ENCODE results near the gene SYNGAP1. TPM values are rescaled to one million over a fixed set of nuclear protein-coding genes. Genes with fewer than 3 reads are reported as not detected.

The SYNGAP1 gene
- total and polyA plus RNA-seq, 2 of the 4 experiments (the other 2 are of a cell fraction): 1.4 to 17.0 TPM

DNA sequence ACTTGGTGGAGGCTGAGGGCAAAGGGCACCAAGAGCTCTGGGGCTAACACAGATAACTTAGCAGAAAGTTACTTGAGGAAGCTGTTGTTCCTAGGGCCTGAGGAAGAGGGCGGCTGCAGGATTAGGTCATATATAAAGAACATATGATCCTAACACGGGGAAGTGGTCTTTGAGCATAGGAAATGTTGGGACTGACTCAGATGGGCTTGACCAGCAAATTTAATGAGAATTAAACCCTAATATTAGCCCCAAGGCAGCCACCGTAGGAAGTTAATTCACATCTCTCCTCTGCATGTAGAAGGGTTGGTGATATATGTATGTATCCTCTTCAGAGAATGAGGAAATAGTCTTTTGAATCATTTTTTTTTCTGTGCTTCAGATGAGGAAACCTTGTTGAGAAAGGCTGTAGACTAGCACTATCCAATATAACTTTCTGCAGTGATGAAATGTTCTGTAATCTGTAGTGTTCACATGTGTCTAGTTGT is 25.3 kb downstream of the SYNGAP1 start (continued):
- TF ChIP-seq NFE2L2 (IDR thresholded peaks at IDR 0.05; ENCODE audit: low read depth, low read length) (no peak), MAFK (IDR thresholded peaks at IDR 0.05; ENCODE audit: low read depth, low read length) (no peak), POLR2A (IDR thresholded peaks at IDR 0.05; ENCODE audit: low read depth, low read length) (no peak), FOS (IDR thresholded peaks at IDR 0.05; ENCODE audit: low read depth, low read length) (no peak), BHLHE40 (IDR thresholded peaks at IDR 0.05; ENCODE audit: low read depth, low read length) (no peak)

DNA sequence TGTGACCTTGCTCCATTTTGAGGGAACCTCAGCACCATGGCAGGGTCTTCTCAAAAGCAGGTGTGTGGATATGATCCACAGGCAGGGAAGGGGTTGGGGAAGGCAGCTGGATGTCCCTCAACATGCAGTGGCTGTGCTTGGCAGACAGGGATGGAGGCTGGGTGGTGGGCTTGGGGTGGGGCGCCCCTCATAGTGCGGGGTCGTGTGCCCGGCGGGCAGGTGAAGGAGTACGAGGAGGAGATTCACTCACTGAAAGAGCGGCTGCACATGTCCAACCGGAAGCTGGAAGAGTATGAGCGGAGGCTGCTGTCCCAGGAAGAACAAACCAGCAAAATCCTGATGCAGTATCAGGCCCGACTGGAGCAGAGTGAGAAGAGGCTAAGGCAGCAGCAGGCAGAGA is 26.5 kb downstream of the SYNGAP1 start:
- POLR2A ChIA-PET (ENCODE audit: unreplicated experiment): no interaction called here
- CTCF ChIA-PET: no interaction called here
- TF ChIP-seq, protein P1, sequence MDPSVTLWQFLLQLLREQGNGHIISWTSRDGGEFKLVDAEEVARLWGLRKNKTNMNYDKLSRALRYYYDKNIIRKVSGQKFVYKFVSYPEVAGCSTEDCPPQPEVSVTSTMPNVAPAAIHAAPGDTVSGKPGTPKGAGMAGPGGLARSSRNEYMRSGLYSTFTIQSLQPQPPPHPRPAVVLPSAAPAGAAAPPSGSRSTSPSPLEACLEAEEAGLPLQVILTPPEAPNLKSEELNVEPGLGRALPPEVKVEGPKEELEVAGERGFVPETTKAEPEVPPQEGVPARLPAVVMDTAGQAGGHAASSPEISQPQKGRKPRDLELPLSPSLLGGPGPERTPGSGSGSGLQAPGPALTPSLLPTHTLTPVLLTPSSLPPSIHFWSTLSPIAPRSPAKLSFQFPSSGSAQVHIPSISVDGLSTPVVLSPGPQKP (IDR thresholded peaks at IDR 0.05; ENCODE audit: borderline replicate concordance, low read depth, low read length): no peak
- TF ChIP-seq MAZ (IDR thresholded peaks at IDR 0.05; ENCODE audit: borderline replicate concordance, low read depth, low read length): no peak
- TF ChIP-seq NFE2L2 (IDR thresholded peaks at IDR 0.05; ENCODE audit: low read depth, low read length): no peak
- no peak for TF ChIP-seq RFX5 (IDR thresholded peaks at IDR 0.05; ENCODE audit: low read depth, low read length)
- TF ChIP-seq CEBPB (IDR thresholded peaks at IDR 0.05; ENCODE audit: low read depth, low read length): no peak
- no peak for TF ChIP-seq MXI1 (IDR thresholded peaks at IDR 0.05; ENCODE audit: borderline replicate concordance, low read depth, low read length)
- no peak for TF ChIP-seq RAD21 (IDR thresholded peaks at IDR 0.05; ENCODE audit: low read length)
- TF ChIP-seq RCOR1 (IDR thresholded peaks at IDR 0.05; ENCODE audit: insufficient replicate concordance, low read length): no peak
- no peak for TF ChIP-seq CHD1 (IDR thresholded peaks at IDR 0.05; ENCODE audit: low read depth, low read length)
- TF ChIP-seq, protein P2, sequence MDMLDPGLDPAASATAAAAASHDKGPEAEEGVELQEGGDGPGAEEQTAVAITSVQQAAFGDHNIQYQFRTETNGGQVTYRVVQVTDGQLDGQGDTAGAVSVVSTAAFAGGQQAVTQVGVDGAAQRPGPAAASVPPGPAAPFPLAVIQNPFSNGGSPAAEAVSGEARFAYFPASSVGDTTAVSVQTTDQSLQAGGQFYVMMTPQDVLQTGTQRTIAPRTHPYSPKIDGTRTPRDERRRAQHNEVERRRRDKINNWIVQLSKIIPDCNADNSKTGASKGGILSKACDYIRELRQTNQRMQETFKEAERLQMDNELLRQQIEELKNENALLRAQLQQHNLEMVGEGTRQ (IDR thresholded peaks at IDR 0.05; ENCODE audit: low read depth, low read length): no peak
- TF ChIP-seq MAFK (IDR thresholded peaks at IDR 0.05; ENCODE audit: low read depth, low read length): no peak
- no peak for TF ChIP-seq FOS (IDR thresholded peaks at IDR 0.05; ENCODE audit: low read depth, low read length)
- no peak for TF ChIP-seq SMC3 (IDR thresholded peaks at IDR 0.05; ENCODE audit: low read depth, low read length)

More for the DNA sequence above, 26.5 kb downstream of the SYNGAP1 start:
- Histone ChIP-seq H4K8ac (ENCODE audit: low read depth in 2 of 2, low read length in 2 of 2) (no peak overlapping the region), H3K27me3 (ENCODE audit: control insufficient read depth, insufficient read depth, low read length) (no peaks in the 10 kb centered on the region), H3K27ac (ENCODE audit: insufficient read depth, low read length) (no peak overlapping the region), H2BK5ac (ENCODE audit: low read depth, low read length, poor library complexity, severe bottlenecking) (no peak overlapping the region), H3K9ac (ENCODE audit: low read depth, low read length) (no peak overlapping the region), H3K79me1 (ENCODE audit: low read depth in 1 of 2, low read length in 2 of 2) (peaks cover 0 to 4% of the 10 kb centered on the region in 2 experiments; a peak in 1 of 4 replicates), H4K20me1 (ENCODE audit: insufficient read depth, low read length) (no peaks in the 10 kb centered on the region; the same call in 1 of the 2 replicates), H2BK15ac (ENCODE audit: low read depth, low read length) (no peak overlapping the region), H3K9me3 (ENCODE audit: control insufficient read depth, insufficient read depth, low read length) (no peaks in the 10 kb centered on the region), H3K4me1 (ENCODE audit: control insufficient read depth, insufficient read depth, low read length) (no peaks in the 10 kb centered on the region), H2AK5ac (ENCODE audit: low read depth, low read length) (no peak overlapping the region), H3K4me3 (ENCODE audit: insufficient read depth, low read depth, low read length) (no peak overlapping the region), H3K9me1 (ENCODE audit: insufficient read depth, low read length) (no peaks in the 10 kb centered on the region), H3K4ac (ENCODE audit: low read depth, low read length) (no peak overlapping the region), H2AFZ (replicated peaks; ENCODE audit: low read length, poor library complexity) (no peak overlapping the region), H3K4me2 (ENCODE audit: low read depth, low read length) (no peak overlapping the region), H4K5ac (ENCODE audit: low read depth, low read length) (no peak overlapping the region), H3K14ac (replicated peaks; ENCODE audit: low read depth, low read length) (no peak overlapping the region), H2AK9ac (replicated peaks; ENCODE audit: low read depth, low read length, poor library complexity) (no peak overlapping the region), H2BK20ac (ENCODE audit: low read depth, low read length) (no peak overlapping the region), H3K36me3 (ENCODE audit: control insufficient read depth, insufficient read depth, low read length) (peaks cover 62% of the 10 kb centered on the region), H4K91ac (ENCODE audit: insufficient read depth, low read depth, low read length) (no peak overlapping the region), H3K56ac (ENCODE audit: extremely low read depth, insufficient read depth, low read length) (no peak overlapping the region), H2BK120ac (ENCODE audit: low read depth, low read length) (no peak overlapping the region), H3K18ac (ENCODE audit: low read depth, low read length) (no peak overlapping the region), H3K23ac (ENCODE audit: low read depth, low read length) (no peak overlapping the region)
- no peak for ATAC-seq (ENCODE audit: low read depth)
- no TSS peak for BruUV-seq (replicated peaks)
- intact Hi-C loops (cut with micrococcal nuclease): no loop called here
- in situ Hi-C loops (cut with MboI; ENCODE audit: low sequenced_read_pairs): no loop called here
- dilution Hi-C loops (cut with HindIII; ENCODE audit: low sequenced_read_pairs, unreplicated experiment): no loop called here
- DNase-seq: no peak
- WGBS, 2 experiments (ENCODE audit: extremely low coverage in 2 of 2, insufficient read length in 1 of 2): 96% methylated on average over 5 of the region's 10 CpGs; no CpG with 5 or more reads in 1 of the 2 experiments
